GM23248 (cell line): ENCODE measurements around the gene AKR1C1. TPM values are rescaled to one million over a fixed set of nuclear protein-coding genes. Genes with fewer than 3 reads are reported as not detected.
"Not testable (repeated sequence)": the region's sequence is repeated elsewhere in the genome, so short reads cannot be mapped to it uniquely, and the experiment has no call there.

ENCODE experiments used
- DNase-seq: peaks from one replicate; pipeline ENCODE4 v3.0.0-alpha.2; 2015
- H2AFZ ChIP-seq: fragments of 200-600 bp; sonication (generic); 2 replicates; pipeline ENCODE4 v1.6.1; 2016; ENCODE audit warnings: antibody characterized with exemption
- H3F3A ChIP-seq: fragments of 200-600 bp; sonication (generic); 2 replicates; pipeline ENCODE4 v1.6.1; 2016; ENCODE audit warnings: mild to moderate bottlenecking, antibody characterized with exemption, mixed run types; ENCODE audit not compliant: insufficient read depth
- H3K27ac ChIP-seq: fragments of 200-600 bp; sonication (generic); 2 replicates; pipeline ENCODE4 v1.5.1; 2016; ENCODE audit warnings: mild to moderate bottlenecking
- H3K27me3 ChIP-seq: fragments of 200-600 bp; sonication (generic); replicated peaks from 2 replicates; pipeline ENCODE4 v1.6.1; 2016; ENCODE audit warnings: mild to moderate bottlenecking; ENCODE audit not compliant: insufficient read depth
- H3K36me3 ChIP-seq: fragments of 200-600 bp; sonication (generic); 2 replicates; pipeline ENCODE4 v1.6.1; 2016; ENCODE audit warnings: low read depth, mild to moderate bottlenecking
- H3K4me1 ChIP-seq: fragments of 200-600 bp; sonication (generic); 2 replicates; pipeline ENCODE4 v1.6.1; 2016; ENCODE audit warnings: mild to moderate bottlenecking; ENCODE audit not compliant: insufficient read depth
- H3K4me2 ChIP-seq: fragments of 200-600 bp; sonication (generic); one replicate; pipeline ENCODE4 v1.6.1; 2016; ENCODE audit warnings: mild to moderate bottlenecking; ENCODE audit not compliant: unreplicated experiment
- H3K4me3 ChIP-seq: fragments of 200-600 bp; sonication (generic); 2 replicates; pipeline ENCODE4 v1.5.1; 2016; ENCODE audit warnings: mild to moderate bottlenecking
- H3K79me2 ChIP-seq: fragments of 200-600 bp; sonication (generic); 2 replicates; pipeline ENCODE4 v1.6.1; 2016; ENCODE audit warnings: mild to moderate bottlenecking; ENCODE audit not compliant: insufficient read depth
- H3K9ac ChIP-seq: fragments of 200-600 bp; sonication (generic); 2 replicates; pipeline ENCODE4 v1.6.1; 2016; ENCODE audit warnings: mild to moderate bottlenecking
- H3K9me2 ChIP-seq: fragments of 200-600 bp; sonication (generic); 2 replicates; pipeline ENCODE4 v1.6.1; 2016; ENCODE audit warnings: mixed run types, mild to moderate bottlenecking, moderate library complexity; ENCODE audit not compliant: insufficient read depth
- H3K9me3 ChIP-seq: fragments of 200-600 bp; sonication (generic); one replicate; pipeline ENCODE4 v1.6.1; 2017; ENCODE audit warnings: low read depth
- H4K20me1 ChIP-seq: fragments of 200-600 bp; sonication (generic); 2 replicates; pipeline ENCODE4 v1.6.0; 2016; ENCODE audit not compliant: insufficient read depth
- EZH2 ChIP-seq: fragments of 200-600 bp; sonication (generic); IDR thresholded peaks from 2 replicates; pipeline ENCODE4 v1.6.1; 2018; ENCODE audit warnings: antibody characterized with exemption, mild to moderate bottlenecking; ENCODE audit not compliant: insufficient read depth, poor library complexity, severe bottlenecking
- EZH2phosphoT487 ChIP-seq: fragments of 200-600 bp; sonication (generic); IDR thresholded peaks from 2 replicates; pipeline ENCODE4 v1.6.1; 2018; ENCODE audit warnings: antibody characterized with exemption, moderate library complexity, mild to moderate bottlenecking, low read depth; ENCODE audit not compliant: insufficient read depth
- WGBS, 2 experiments: methylation state at CpG; one replicate each; pipeline ENCODE4 v1.1.6; 2015 to 2017; ENCODE audit warnings: low lambda C conversion rate in 2 of 2, low coverage in 1 of 2; ENCODE audit errors: missing lambda C conversion rate in 2 of 2; 5-methylcytosine and 5-hydroxymethylcytosine counted together
- in situ Hi-C: fragments of 300-500 bp; cut with MboI; formaldehyde crosslinking; loops from 2 replicates; pipeline ENCODE4 v1.15.0; 2020
- polyA plus RNA-seq: library from polyadenylated mRNA; unstranded; fragments of >200 nt; fragmentation: Nextera tagmentation; extraction: Ambion mirVana; gene quantifications from 2 replicates; pipeline ENCODE4 v1.2.1, GENCODE V29; 2016
- total RNA-seq: library from RNA; depleted of rRNA; stranded (reverse); fragments of >200 nt; shearing (Covaris generic); gene quantifications from 2 replicates; pipeline ENCODE4 v1.2.3, GENCODE V29; 2014

AKR1C1 gene
- total and polyA plus RNA-seq, 2 experiments from 2014 or later = 39.4 to 44.5 TPM

GRCh38 chr10:5018134-5018533 is 54.9 kb downstream of the AKR1C1 start:
- TF ChIP-seq EZH2 (no peak), EZH2phosphoT487 (no peak)
- in situ Hi-C loops = no loop called here
- Histone ChIP-seq H3K27ac (peak overlapping the region; percentile 63; the same call in 1 of the 2 replicates), H3K4me2 (no peak overlapping the region), H3K27me3 (no peaks in the 10 kb centered on the region), H3F3A (peaks cover 7% of the 10 kb centered on the region; the same call in 1 of the 2 replicates), H2AFZ (peak overlapping the region; percentile 42; the same call in 1 of the 2 replicates), H3K9ac (no peak overlapping the region), H4K20me1 (no peaks in the 10 kb centered on the region), H3K4me1 (peaks cover 29% of the 10 kb centered on the region), H3K9me3 (no peaks in the 10 kb centered on the region), H3K36me3 (no peaks in the 10 kb centered on the region), H3K9me2 (no peaks in the 10 kb centered on the region), H3K79me2 (no peaks in the 10 kb centered on the region), H3K4me3 (no peak overlapping the region)
- DNase-seq = no peak
- 26 to 36% methylated on average over 3 of the region's 3 CpGs for WGBS, 2 experiments

GRCh38 chr10:5018671-5019277 is 55.6 kb downstream of the AKR1C1 start:
- peaks cover 29% of the 10 kb centered on the region for H3K4me1 ChIP-seq
- DNase-seq = peak; percentile 86
- peak overlapping the region; percentile 54 for H3K4me2 ChIP-seq
- H3K36me3 ChIP-seq, H3K9me2 ChIP-seq, H3K27me3 ChIP-seq, in situ Hi-C loops, H3K9me3 ChIP-seq, H3K4me3 ChIP-seq, H4K20me1 ChIP-seq, H3K79me2 ChIP-seq, H3F3A ChIP-seq: not testable (repeated sequence)
- WGBS, 2 experiments = 0 to 2% methylated on average over 2 to 3 of the region's 3 CpGs
- peak overlapping the region; percentile 63 for H3K27ac ChIP-seq
- peak overlapping the region; percentile 42 for H2AFZ ChIP-seq
- peak overlapping the region; percentile 48 for H3K9ac ChIP-seq

- 52 to 53% methylated on average over 6 of the region's 6 CpGs for WGBS, 2 experiments
- H3K36me3 ChIP-seq, H3F3A ChIP-seq, H3K9me2 ChIP-seq, H3K4me3 ChIP-seq, H3K79me2 ChIP-seq, H3K9ac ChIP-seq, H3K4me2 ChIP-seq, H3K9me3 ChIP-seq, H4K20me1 ChIP-seq, DNase-seq, H3K27me3 ChIP-seq: not testable (repeated sequence)
- in situ Hi-C loops = loop anchor here (10.0 kb wide), 1 partner anchor 75 kb away; the partner anchor contains the start of gene AKR1C3
- Histone ChIP-seq H2AFZ (peak overlapping the region; percentile 24; the same call in 1 of the 2 replicates), H3K4me1 (peaks cover 29% of the 10 kb centered on the region), H3K27ac (0 out of 2 replicates have a peak overlapping the region, but pooled peaks have one; percentile 63)
Observed at GRCh38 chr10:5019770-5020612, 56.8 kb downstream of the AKR1C1 start.

- not testable (repeated sequence) for H3F3A ChIP-seq, H3K27me3 ChIP-seq, H4K20me1 ChIP-seq, H3K9me2 ChIP-seq, H3K4me3 ChIP-seq, H3K9me3 ChIP-seq, H3K79me2 ChIP-seq, H3K9ac ChIP-seq, H3K36me3 ChIP-seq
- Histone ChIP-seq H3K27ac (peak overlapping the region; percentile 46), H3K4me2 (peak overlapping the region; percentile 45), H3K4me1 (peaks cover 29% of the 10 kb centered on the region), H2AFZ (0 out of 2 replicates have a peak overlapping the region, but pooled peaks have one; percentile 14)
- WGBS, 2 experiments = 45 to 46% methylated on average over 10 of the region's 10 CpGs
- in situ Hi-C loops = loop anchor here (10.0 kb wide), 1 partner anchor 73 kb away; the partner anchor contains the start of gene AKR1C3
- peak; percentile 67 for DNase-seq
Observed at GRCh38 chr10:5021624-5022290, 58.5 kb downstream of the AKR1C1 start.
